HG03378 (cell line): ENCODE measurements around the gene PTPN23.
"Not testable (repeated sequence)": the region's sequence is repeated elsewhere in the genome, so short reads cannot be mapped to it uniquely, and the experiment has no call there.

Source experiments
- ATAC-seq: cut with Tn5 transposase; IDR thresholded peaks from one replicate; pipeline ENCODE4 v1.9.1; 2021; ENCODE audit warnings: mild to moderate bottlenecking, moderate library complexity; ENCODE audit not compliant: unreplicated experiment

The PTPN23 gene, protein sequence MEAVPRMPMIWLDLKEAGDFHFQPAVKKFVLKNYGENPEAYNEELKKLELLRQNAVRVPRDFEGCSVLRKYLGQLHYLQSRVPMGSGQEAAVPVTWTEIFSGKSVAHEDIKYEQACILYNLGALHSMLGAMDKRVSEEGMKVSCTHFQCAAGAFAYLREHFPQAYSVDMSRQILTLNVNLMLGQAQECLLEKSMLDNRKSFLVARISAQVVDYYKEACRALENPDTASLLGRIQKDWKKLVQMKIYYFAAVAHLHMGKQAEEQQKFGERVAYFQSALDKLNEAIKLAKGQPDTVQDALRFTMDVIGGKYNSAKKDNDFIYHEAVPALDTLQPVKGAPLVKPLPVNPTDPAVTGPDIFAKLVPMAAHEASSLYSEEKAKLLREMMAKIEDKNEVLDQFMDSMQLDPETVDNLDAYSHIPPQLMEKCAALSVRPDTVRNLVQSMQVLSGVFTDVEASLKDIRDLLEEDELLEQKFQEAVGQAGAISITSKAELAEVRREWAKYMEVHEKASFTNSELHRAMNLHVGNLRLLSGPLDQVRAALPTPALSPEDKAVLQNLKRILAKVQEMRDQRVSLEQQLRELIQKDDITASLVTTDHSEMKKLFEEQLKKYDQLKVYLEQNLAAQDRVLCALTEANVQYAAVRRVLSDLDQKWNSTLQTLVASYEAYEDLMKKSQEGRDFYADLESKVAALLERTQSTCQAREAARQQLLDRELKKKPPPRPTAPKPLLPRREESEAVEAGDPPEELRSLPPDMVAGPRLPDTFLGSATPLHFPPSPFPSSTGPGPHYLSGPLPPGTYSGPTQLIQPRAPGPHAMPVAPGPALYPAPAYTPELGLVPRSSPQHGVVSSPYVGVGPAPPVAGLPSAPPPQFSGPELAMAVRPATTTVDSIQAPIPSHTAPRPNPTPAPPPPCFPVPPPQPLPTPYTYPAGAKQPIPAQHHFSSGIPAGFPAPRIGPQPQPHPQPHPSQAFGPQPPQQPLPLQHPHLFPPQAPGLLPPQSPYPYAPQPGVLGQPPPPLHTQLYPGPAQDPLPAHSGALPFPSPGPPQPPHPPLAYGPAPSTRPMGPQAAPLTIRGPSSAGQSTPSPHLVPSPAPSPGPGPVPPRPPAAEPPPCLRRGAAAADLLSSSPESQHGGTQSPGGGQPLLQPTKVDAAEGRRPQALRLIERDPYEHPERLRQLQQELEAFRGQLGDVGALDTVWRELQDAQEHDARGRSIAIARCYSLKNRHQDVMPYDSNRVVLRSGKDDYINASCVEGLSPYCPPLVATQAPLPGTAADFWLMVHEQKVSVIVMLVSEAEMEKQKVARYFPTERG (N-terminal part only)

DNA sequence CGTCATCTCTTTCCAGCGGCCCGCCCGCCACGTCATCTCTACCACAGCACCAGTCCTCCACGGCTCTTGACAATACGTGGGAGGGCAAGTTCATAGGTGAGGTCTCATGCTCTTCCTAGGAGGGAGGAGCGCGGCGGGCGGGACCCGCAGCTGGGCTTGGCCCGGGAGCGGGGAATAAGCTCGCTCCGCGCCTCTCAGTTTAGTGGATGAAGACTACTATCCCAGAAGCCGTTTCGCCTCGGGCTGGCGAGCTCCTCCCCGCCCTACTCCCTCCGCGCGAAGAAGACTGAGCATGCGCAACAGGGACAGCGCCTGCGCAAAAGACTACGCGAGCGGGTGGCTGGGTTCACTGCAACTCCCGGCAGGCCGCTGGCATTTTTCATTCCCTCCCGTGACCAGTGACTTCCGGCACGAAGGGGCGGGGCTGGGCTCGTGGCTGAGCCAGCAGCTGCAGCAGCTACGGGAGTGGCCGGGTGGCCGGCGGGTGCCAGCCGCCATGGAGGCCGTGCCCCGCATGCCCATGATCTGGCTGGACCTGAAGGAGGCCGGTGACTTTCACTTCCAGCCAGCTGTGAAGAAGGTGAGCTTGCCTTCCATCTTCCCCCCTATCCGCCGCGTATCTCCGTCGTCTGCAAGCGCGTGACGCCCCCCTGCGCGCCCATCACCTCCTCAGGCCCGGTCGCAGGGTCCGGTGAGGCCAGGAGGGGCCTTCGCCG lies at the start of gene PTPN23:
Gene PTPN23 (plus strand): TSS at position 421 of the 716 bp plus-strand sequence. CDS start 76 bp downstream, at position 497.
- peak; percentile 72 for ATAC-seq

DNA sequence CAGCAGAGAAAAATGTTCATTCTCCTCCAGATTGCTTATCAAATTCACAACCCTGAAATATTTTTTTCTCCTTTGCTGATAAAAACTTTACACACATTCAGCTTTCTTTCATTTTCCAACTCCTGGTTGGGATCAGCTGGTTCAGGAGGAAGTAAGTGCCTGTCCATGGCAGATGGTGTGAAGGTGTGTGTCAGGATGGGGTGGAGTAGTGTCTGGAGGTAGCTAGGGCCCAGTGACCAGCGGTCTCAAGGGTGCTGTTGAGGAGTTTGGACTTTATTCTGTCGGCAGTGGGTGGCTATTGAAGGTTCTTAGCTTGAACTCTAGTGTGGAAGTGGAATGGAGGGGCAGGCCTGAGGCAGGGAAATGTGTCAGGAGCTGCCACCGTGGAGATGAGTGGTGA lies 46.9 kb upstream of the PTPN23 start:
- no peak for ATAC-seq

DNA sequence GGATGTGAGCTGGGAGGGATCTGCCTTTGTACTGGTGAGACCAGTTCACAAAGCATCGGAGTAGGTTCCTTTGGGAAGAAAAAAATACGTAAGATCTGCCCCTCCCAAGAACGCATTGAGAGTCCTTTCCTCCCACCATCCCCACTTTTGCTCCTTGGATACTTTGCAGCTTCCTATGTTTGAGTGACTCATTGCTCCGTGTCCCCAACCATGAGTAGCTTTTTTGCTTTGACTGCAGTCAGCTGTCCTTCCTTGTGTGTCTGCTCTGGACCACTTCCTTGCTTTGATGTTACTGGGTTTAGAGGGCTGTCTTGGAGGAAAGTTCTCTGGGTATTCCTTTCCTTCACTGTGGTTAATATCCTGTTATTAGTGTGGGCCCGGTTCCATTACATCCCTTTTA lies 43.2 kb upstream of the PTPN23 start:
- no peak for ATAC-seq

DNA sequence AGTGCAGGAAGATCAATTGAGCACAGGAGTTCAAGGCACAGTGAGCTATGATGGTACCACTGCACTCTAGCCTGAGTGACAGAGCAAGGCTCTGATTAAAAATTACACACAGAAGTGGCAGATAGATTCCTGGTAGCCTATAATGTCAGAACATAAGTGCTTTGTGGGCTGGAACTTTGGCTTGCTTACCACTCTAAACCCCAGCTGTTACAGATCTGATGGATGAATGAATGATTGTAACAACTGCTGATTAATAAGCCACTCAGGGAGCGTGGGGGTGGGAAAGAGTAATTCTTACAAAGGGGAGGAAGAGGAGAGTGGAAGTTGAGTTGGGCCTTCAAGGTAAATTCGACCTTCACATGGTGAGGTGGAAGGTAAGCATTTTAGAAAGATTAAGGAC lies 40.9 kb upstream of the PTPN23 start:
- ATAC-seq: no peak

DNA sequence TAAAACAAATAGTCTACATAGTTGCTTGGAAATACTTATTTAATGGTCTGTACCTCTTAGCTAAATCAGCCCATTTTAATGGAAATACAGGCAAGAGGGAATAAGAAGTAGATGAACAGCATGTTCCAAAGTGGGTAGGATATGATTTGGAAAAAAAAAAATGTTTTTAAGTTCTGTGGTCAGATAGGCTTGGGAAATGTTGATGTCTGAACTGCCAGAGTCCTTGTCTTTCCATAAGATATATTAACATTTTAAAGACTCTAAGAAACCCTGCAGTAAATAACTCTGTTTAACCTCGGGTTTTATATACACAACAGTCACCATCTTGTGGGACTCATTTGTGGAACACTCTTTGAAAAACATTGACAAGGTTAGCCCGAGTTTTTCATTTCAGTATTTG lies 40.0 kb upstream of the PTPN23 start:
- ATAC-seq: no peak

DNA sequence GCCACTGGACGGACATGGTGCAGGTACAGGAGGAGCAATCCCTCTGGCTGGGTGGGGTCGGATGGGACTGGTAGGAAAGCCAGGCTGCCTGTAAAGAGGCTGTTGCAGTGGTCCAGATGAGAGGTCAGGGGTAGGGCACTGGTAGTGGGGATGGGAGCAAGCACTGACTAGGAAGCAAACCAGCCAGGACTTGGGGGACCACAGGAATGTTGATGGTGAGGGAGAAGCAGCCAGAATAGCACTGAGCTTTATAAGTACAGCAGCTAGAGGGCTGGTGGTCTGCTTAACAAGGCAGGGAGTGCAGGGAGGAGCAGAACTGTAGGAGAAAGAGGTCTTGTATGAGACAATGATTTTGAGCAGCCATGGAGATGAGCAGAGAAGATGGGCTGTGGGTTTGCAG lies 38.7 kb upstream of the PTPN23 start:
- ATAC-seq: no peak

DNA sequence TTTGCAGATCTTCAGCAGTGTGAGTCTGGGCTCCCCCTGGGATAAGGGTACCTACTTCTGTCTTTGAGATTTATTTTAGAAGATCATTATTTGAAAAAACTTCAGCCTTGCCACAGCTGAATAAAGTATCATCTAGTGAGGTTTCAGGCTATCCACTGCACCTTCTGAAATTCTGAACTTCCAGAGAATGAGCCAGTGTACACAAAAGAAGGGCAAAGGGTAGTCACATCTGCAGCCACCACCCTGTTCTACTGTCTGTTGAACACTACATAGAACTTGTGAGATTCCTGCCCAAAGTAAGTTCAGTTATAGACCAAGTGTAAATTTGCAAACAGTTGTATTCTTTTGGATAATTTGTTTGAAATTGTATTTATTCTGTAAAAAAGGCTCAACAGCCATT lies 38.0 kb upstream of the PTPN23 start:
- no peak for ATAC-seq

DNA sequence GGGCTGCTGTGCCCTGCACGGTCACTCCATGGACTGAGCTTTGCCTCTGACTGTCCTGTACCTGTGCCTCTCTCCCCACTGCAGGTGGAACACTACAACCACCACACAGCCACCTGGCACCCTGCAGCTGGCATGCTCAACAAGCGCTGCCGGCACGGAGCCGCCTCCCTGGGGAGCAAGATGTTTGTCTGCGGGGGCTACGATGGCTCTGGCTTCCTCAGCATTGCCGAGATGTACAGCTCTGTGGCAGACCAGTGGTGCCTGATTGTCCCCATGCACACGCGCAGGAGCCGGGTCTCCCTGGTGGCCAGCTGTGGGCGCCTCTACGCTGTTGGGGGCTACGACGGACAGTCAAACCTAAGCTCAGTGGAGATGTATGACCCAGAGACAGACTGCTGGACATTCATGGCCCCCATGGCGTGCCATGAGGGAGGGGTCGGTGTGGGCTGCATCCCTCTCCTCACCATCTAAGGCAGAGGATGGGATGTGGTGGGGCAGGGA lies 37.3 kb upstream of the PTPN23 start:
- no peak for ATAC-seq

DNA sequence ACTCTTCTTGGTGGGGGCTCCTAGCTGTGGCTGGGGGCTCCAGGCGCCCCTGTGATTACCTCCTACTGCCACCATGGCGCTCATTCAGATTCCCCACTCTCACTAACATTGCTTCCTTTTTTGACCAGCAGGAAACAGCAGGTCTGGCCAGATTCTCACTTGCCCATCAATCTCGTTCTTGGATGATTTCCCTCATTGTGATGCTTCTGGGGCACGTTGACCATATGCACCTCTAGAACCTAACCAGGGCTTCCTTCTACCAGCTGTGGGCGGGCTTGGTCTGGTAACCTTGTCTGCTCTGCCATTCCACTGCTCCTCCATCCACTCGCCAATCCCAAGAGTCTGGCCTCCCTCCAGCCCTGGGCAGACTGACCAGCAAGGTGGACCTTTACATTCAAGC lies 35.9 kb upstream of the PTPN23 start:
- ATAC-seq: no peak

DNA sequence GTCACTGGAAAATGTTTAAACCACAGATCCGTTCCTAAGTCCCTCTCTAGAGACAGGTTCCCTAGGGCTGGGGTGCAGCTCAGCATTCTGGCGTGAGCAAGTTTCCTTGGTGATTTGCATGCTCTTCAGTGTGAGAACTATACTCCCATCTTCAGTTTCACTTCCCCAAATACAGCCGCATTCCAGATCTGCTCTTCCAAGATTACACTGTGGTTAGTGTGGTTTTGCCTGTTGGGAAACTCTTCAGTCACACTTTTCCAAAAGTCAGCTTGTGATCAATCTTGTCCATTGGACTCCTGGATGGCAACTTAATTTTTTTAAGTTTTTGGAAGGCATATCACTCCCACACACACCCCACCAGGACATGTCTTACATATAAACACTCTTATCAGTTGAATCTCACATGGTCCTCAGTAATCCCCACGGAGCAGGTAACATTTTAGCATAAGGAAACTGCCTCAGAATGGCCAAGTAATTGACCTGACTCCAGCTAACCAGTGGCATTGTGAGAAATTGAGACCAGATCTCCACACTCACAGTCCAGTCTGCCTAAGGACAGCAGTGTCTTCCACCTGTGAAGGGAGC lies 33.5 kb upstream of the PTPN23 start:
- peak; percentile 63 for ATAC-seq

DNA sequence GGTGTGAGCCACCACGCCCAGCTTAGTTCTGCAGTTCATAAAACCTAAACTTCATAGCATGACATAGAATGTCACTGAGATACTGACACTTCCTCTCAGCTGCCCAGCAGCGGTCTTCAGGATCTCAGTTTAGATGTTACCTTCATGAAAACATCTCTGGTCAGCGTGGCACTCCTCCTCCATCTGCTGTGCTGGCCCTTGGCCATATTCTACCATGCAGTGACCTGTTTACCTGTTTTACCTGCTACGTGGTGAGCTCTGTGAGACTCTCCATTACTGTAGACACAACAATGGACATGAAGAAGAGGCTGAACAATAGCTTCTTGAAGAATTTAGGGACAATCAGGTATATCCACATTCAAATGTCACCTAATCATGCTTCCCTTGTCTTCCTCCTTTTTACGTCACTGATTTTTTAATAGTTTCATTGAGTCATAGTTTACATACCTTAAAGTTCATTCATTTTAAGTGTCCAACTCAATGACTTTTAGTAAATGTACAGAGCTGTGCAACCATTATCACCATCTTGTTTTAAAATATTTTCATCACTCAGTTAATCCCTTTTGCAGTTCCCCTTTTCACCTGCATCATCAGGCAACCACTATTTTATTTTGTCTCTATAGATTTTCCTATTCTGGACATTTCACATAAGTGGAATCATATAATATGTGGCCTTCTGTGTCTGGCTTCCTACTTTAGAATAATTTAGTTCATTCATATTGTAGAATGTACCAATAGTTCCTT lies 32.2 kb upstream of the PTPN23 start:
- ATAC-seq: no peak

DNA sequence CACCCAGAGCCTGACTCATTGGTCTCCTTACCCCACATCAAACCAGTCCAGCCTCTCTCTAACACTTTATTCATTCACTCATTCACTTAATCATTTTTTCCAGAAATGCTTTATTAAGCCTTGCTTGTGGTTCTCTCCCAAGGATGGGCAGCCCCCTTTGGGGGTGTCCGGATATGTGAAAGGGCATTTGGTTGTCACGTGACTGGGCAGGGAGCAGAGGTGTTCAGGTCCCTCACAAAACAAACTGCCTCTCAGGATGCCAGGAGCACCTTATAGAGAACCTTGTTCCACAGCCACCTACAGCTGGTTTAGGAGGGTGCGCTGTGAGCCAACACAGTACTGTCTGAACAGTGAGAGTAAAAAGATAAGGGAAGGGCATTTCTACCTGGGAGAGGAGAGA lies 25.8 kb upstream of the PTPN23 start:
- no peak for ATAC-seq

DNA sequence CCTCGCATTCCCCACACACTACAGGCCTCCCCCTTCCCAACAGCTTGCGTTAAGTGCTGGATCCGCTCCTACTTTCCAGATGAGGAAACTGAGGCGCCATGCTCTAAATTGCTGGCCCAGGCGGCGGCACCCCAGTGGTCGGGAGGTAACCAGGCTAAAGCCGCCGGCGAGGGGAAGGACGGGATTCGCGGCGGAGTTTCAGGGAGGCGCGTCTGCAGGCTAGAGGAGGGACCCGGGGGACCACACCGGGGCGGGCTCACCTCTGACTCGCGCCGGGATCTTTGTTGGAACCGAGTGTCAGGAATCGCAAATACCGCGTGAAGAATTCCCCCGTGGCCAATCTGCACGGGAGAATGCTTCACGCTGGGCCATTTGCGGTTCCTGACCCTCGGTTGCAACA lies 24.6 kb upstream of the PTPN23 start:
- no peak for ATAC-seq

DNA sequence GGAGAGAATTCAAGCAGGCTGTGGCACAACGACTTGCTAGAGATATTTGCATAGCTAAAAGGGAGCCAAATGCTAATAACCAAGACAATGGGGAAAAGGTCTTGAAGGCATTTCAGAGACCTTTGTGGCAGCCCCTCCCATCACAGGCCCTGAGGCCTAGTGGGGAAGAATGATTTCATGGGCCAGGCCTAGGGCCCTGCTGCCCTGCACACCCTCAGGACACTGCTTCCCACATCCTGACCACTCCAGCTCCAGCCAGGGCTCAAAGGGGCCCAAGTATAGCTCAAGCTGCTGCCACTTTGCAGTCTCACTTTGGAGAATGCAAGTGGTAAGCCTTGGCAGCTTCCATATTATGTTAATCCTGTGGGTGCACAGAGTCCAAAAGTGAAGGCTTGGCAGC lies 21.5 kb upstream of the PTPN23 start:
- ATAC-seq: no peak

DNA sequence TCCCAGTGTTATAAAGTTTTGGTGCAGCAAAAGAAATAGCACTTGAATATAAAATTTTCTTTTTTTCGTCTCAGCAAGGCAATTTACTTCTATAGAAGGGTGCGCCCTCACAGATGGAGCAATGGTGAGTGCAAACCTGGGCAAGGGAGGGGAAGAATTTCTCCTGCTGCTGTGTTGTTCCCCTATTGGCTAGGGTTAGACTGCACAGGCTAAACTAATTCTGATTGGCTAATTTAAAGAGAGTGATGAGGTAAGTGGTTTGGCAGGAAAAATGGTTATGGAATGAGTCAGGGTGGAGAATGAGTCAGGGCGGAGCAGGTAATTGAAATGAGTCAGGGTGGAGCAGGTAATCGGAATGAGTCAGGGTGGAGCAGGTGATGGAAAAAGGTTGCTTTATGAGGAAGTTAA lies 20.7 kb upstream of the PTPN23 start:
- not testable (repeated sequence) for ATAC-seq

DNA sequence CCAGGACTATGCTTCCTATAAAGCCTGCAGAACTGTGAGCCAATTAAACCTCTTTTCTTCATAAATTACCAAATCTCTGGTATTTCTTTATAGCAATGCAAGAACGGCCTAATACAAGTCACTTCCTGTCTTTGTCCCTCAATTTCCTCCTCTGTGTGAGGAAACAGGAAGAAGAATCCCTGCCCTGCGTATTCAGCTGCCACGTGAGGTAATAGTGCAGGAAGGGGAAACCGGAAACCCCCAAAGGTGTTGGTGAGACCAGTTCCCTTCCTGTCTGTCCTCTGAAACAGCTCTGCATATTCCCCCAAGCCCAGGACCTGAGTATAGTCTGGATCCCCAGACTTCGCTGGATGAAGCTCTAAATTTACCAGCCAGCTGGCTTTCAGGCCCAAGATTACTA lies 18.1 kb upstream of the PTPN23 start:
- ATAC-seq: no peak

DNA sequence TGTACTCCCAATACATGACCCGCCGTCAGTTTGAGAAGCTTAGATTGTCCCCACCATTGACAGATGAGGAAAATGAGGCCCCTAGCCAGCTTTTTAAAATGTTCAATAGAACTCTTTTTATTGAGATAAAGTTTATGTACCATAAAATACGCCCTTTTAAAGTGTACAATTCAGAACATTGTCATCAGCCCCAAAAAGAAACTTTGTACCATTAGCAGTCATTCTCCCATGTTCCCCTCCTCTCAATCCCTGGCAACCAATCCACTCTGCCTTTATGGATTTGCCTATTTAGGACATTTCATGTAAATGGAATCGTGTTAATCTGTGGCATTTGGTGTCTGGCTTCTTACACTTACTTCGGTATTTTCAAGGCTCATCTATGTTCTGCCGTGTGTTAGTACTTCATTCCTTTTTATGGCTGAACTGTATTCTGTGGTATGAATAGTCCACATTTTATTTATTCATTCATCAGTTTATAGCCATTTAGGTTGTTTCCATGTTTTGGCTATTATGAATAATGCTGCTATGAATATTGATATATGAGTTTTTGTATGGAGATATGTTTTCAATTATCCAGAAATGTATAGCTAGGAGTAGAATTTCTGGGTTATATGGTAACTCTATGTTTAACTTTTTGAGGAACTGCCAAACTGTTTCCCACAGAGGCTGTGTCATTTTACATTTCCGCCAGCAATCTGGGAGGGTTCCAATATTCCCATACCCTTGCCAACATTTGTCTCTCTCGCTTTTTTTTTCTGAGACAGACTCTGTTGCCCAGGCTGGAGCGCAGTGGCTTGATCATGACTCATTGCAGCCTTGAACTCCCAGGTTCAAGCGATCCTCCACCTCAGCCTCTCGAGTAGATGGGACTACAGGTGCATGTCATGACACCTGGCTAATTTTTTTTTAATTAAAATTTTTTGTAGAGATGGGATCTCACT lies 15.3 kb upstream of the PTPN23 start:
- ATAC-seq: no peak

DNA sequence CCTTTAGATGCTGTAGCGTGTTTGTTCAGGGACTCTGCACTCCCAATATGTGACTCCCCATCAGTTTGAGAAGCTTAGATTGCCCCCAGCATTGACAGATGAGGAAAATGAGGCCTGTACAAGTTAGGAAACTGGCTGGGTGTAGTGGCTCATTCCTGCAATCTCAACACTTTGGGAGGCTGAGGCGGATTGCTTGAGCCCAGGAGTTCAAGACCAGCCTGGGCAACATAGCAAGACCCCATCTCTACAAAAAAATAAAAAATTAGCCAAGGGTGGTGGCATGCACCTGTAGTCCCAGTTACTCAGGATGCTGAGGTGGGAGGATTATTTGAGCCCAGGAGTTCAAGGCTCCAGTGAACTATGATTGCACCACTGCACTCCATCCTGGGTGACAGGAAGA lies 14.0 kb upstream of the PTPN23 start:
- ATAC-seq: no peak
